HepG2 (cell line): ENCODE measurements around the gene SSNA1. TPM values are rescaled to one million over a fixed set of nuclear protein-coding genes. Genes with fewer than 3 reads are reported as not detected.
A peak's percentile ranks its signal among the peaks of the same experiment; 100 is the strongest.

Experiments used
- AKAP8 ChIP-seq: sonication (generic); formaldehyde crosslinking; IDR thresholded peaks from 2 replicates; pipeline ENCODE4 v1.5.1; 2020; ENCODE audit warnings: mild to moderate bottlenecking, missing genetic modification reagents
- CREM ChIP-seq, 2 experiments: sonication (generic) in 1 of 2; formaldehyde crosslinking in 1 of 2; IDR thresholded peaks; 2 replicates each; pipeline versions ENCODE4 v1.4.0 to v1.6.1; 2016 to 2020; ENCODE audit warnings: antibody characterized with exemption in 1 of 2, mild to moderate bottlenecking in 1 of 2, missing genetic modification reagents in 1 of 2
- EED ChIP-seq: sonication (generic); formaldehyde crosslinking; IDR thresholded peaks from 2 replicates; pipeline ENCODE4 v1.5.0; 2020; ENCODE audit warnings: mild to moderate bottlenecking, missing genetic modification reagents
- POGK ChIP-seq: sonication (generic); formaldehyde crosslinking; conservative IDR thresholded peaks from 2 replicates; pipeline ENCODE4 v1.8.0; 2022; ENCODE audit warnings: mild to moderate bottlenecking, moderate library complexity, missing genetic modification reagents
- TBX2 ChIP-seq: sonication (generic); formaldehyde crosslinking; IDR thresholded peaks from 2 replicates; pipeline ENCODE4 v1.5.0; 2020; ENCODE audit warnings: missing genetic modification reagents, mild to moderate bottlenecking, borderline replicate concordance
- THYN1 ChIP-seq: sonication (generic); formaldehyde crosslinking; IDR thresholded peaks from 2 replicates; pipeline ENCODE4 v1.8.1; 2023; ENCODE audit warnings: low read depth, mild to moderate bottlenecking, moderate library complexity, missing genetic modification reagents, borderline replicate concordance
- ZNF230 ChIP-seq: sonication (generic); formaldehyde crosslinking; IDR thresholded peaks from 2 replicates; pipeline ENCODE4 v1.4.0; 2020; ENCODE audit warnings: mild to moderate bottlenecking, missing genetic modification reagents
- ZNF501 ChIP-seq: sonication (generic); formaldehyde crosslinking; IDR thresholded peaks from 2 replicates; pipeline ENCODE4 v1.5.1; 2020; ENCODE audit warnings: mild to moderate bottlenecking, moderate library complexity, missing genetic modification reagents
- ZNF512B ChIP-seq: sonication (generic); formaldehyde crosslinking; IDR thresholded peaks from 2 replicates; pipeline ENCODE4 v1.5.1; 2020; ENCODE audit warnings: missing genetic modification reagents, mild to moderate bottlenecking, borderline replicate concordance
- ZSCAN31 ChIP-seq: sonication (generic); formaldehyde crosslinking; IDR thresholded peaks from 2 replicates; pipeline ENCODE4 v1.5.0; 2020; ENCODE audit warnings: low read depth, mild to moderate bottlenecking, missing genetic modification reagents
- polyA plus RNA-seq, 8 experiments: library from polyadenylated mRNA; depleted of rRNA in 3 of 8; stranded (reverse) in 7 of 8; unstranded in 1 of 8; fragments of >200 nt; fragmentation: Illumina TruSeq in 4 of 8; extraction: Trizol in 4 of 8; gene quantifications; 2 replicates each; pipeline versions ENCODE4 v1.2.1 to v1.2.3, GENCODE V29; 2011 to 2016; ENCODE audit warnings: low read depth in 4 of 8, missing spikeins in 1 of 8, mixed read lengths in 1 of 8; ENCODE audit not compliant: insufficient read depth in 1 of 8
- total RNA-seq, 5 experiments: library from RNA; depleted of rRNA; stranded (reverse); fragments of >200 nt; fragmentation: Illumina TruSeq; extraction: Trizol; gene quantifications; 2 replicates each; pipeline ENCODE4 v1.2.3, GENCODE V29; 2016; ENCODE audit warnings: low read depth in 1 of 5
- TF ChIP-seq, protein P1 (sequence below): IDR thresholded peaks from 2 replicates; pipeline ENCODE4 v1.4.0; 2020; ENCODE audit warnings: mild to moderate bottlenecking, missing genetic modification reagents
- TF ChIP-seq, protein P2 (sequence below): sonication (generic); formaldehyde crosslinking; IDR thresholded peaks from 2 replicates; pipeline ENCODE4 v1.4.0; 2020; ENCODE audit warnings: mild to moderate bottlenecking, missing genetic modification reagents, borderline replicate concordance

The SSNA1 gene
- total and polyA plus RNA-seq, 2 of the 13 experiments (the other 11 are each of a cell fraction or from before 2014, with no cell fraction given) = 35.9 to 49.4 TPM

DNA sequence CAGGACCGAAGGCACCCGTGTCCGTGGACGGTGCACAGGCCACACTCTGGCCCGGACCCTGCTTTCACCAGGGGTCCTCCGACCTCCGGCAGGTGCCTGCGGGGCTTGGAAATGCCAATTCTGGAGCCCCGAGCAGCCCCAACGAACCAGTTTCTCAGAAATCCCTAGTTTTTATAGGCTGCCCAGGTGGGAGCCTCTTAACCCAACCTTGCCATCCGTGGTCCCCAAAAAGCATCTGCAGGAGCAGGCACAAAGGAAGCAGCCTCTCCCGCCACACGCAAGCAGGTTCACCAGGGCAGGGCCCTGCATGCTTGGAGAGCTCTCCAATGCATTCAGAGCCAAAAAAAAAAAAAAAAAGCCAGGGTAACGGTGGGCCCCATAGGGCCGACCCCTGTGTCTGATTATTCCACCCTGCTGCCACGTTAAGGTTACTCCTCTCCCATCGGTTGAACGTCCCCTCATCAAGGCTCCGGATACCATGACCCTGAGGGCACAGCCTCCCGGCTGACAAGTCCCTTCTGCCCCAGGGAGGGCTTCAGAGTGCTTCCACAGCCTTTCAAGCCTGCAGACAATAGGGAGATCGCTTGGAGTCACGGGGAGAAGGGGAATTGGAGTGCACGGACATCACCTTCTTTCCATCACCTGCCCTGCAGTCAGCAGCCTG, 12.9 kb downstream of the SSNA1 start (continued):
- TF ChIP-seq ZNF230 (CRISPR knock-in tag) (0 out of 2 replicates have a peak, but pooled peaks have one; percentile 28), THYN1 (CRISPR knock-in tag) (0 out of 2 replicates have a peak, but pooled peaks have one; percentile 0), CREM (IDR thresholded peaks at IDR 0.05) (no peak), CREM (CRISPR knock-in tag; IDR thresholded peaks at IDR 0.05) (no peak), ZNF501 (CRISPR knock-in tag) (peak; percentile 21; the same call in 1 of the 2 replicates), TBX2 (peak; percentile 13; the same call in 1 of the 2 replicates), ZSCAN31 (CRISPR knock-in tag) (peak; percentile 47; the same call in 1 of the 2 replicates), AKAP8 (CRISPR knock-in tag) (peak; percentile 53), POGK (CRISPR knock-in tag) (no peak), ZNF512B (CRISPR knock-in tag) (no peak), EED (CRISPR knock-in tag) (0 out of 2 replicates have a peak, but pooled peaks have one; percentile 49)
- TF ChIP-seq, protein P1, sequence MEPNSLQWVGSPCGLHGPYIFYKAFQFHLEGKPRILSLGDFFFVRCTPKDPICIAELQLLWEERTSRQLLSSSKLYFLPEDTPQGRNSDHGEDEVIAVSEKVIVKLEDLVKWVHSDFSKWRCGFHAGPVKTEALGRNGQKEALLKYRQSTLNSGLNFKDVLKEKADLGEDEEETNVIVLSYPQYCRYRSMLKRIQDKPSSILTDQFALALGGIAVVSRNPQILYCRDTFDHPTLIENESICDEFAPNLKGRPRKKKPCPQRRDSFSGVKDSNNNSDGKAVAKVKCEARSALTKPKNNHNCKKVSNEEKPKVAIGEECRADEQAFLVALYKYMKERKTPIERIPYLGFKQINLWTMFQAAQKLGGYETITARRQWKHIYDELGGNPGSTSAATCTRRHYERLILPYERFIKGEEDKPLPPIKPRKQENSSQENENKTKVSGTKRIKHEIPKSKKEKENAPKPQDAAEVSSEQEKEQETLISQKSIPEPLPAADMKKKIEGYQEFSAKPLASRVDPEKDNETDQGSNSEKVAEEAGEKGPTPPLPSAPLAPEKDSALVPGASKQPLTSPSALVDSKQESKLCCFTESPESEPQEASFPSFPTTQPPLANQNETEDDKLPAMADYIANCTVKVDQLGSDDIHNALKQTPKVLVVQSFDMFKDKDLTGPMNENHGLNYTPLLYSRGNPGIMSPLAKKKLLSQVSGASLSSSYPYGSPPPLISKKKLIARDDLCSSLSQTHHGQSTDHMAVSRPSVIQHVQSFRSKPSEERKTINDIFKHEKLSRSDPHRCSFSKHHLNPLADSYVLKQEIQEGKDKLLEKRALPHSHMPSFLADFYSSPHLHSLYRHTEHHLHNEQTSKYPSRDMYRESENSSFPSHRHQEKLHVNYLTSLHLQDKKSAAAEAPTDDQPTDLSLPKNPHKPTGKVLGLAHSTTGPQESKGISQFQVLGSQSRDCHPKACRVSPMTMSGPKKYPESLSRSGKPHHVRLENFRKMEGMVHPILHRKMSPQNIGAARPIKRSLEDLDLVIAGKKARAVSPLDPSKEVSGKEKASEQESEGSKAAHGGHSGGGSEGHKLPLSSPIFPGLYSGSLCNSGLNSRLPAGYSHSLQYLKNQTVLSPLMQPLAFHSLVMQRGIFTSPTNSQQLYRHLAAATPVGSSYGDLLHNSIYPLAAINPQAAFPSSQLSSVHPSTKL = no peak
- TF ChIP-seq, protein P2, sequence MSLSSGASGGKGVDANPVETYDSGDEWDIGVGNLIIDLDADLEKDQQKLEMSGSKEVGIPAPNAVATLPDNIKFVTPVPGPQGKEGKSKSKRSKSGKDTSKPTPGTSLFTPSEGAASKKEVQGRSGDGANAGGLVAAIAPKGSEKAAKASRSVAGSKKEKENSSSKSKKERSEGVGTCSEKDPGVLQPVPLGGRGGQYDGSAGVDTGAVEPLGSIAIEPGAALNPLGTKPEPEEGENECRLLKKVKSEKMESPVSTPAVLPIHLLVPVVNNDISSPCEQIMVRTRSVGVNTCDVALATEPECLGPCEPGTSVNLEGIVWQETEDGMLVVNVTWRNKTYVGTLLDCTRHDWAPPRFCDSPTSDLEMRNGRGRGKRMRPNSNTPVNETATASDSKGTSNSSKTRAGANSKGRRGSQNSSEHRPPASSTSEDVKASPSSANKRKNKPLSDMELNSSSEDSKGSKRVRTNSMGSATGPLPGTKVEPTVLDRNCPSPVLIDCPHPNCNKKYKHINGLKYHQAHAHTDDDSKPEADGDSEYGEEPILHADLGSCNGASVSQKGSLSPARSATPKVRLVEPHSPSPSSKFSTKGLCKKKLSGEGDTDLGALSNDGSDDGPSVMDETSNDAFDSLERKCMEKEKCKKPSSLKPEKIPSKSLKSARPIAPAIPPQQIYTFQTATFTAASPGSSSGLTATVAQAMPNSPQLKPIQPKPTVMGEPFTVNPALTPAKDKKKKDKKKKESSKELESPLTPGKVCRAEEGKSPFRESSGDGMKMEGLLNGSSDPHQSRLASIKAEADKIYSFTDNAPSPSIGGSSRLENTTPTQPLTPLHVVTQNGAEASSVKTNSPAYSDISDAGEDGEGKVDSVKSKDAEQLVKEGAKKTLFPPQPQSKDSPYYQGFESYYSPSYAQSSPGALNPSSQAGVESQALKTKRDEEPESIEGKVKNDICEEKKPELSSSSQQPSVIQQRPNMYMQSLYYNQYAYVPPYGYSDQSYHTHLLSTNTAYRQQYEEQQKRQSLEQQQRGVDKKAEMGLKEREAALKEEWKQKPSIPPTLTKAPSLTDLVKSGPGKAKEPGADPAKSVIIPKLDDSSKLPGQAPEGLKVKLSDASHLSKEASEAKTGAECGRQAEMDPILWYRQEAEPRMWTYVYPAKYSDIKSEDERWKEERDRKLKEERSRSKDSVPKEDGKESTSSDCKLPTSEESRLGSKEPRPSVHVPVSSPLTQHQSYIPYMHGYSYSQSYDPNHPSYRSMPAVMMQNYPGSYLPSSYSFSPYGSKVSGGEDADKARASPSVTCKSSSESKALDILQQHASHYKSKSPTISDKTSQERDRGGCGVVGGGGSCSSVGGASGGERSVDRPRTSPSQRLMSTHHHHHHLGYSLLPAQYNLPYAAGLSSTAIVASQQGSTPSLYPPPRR = peak; percentile 3; the same call in 1 of the 2 replicates
